22Rv1 (cell line): ENCODE measurements around the gene PHYKPL.

Experiments used
- ZFX ChIP-seq: fragments of 450-650 bp; IDR thresholded peaks from 2 replicates; pipeline ENCODE4 v1.6.1; 2017; ENCODE audit warnings: antibody characterized with exemption, borderline replicate concordance
- TF ChIP-seq, protein P1 (sequence below): fragments of 450-650 bp; IDR thresholded peaks from 2 replicates; pipeline ENCODE4 v1.5.1; 2017; ENCODE audit warnings: mild to moderate bottlenecking

DNA sequence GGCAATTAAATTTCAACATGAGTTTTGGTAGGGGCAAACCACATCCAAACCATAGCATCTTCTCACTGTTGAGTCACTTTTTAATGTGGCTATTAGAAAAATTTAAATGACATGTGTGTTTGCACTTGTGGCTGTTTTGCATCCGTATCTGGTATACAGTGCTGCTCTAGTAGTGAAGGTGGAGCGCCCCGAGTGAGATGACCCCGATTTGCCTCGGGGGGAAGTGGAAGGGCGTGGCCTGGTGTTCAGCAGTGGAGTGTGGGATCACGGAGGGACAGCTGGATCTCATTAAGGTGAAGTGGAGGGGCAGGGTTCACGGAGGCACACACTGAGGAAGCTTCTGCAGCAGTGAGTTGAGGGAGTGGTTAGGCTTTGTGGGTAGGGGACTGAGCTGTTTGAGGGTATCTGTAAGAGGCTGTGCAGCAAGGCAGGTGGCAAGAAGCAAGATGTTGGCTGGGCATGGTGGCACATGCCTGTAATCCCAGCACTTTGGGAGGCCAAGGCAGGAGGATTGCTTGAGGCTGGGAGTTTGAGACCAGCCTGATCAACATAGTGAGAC lies 39.3 kb downstream of the PHYKPL start:
- TF ChIP-seq, protein P1, sequence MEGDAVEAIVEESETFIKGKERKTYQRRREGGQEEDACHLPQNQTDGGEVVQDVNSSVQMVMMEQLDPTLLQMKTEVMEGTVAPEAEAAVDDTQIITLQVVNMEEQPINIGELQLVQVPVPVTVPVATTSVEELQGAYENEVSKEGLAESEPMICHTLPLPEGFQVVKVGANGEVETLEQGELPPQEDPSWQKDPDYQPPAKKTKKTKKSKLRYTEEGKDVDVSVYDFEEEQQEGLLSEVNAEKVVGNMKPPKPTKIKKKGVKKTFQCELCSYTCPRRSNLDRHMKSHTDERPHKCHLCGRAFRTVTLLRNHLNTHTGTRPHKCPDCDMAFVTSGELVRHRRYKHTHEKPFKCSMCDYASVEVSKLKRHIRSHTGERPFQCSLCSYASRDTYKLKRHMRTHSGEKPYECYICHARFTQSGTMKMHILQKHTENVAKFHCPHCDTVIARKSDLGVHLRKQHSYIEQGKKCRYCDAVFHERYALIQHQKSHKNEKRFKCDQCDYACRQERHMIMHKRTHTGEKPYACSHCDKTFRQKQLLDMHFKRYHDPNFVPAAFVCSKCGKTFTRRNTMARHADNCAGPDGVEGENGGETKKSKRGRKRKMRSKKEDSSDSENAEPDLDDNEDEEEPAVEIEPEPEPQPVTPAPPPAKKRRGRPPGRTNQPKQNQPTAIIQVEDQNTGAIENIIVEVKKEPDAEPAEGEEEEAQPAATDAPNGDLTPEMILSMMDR = no peak
- TF ChIP-seq ZFX = no peak
